A673 (cell line): ENCODE results near the gene CNOT3.

ENCODE experiments used
- CTCF ChIP-seq: fragments of 300-800, 200-600 bp; sonication (generic); conservative IDR thresholded peaks from 2 replicates; pipeline ENCODE4 v1.5.1; 2017; ENCODE audit warnings: low read depth, mild to moderate bottlenecking, antibody characterized with exemption, low read length, moderate library complexity, mixed read lengths
- EZH2 ChIP-seq: fragments of 200-600 bp; sonication (generic); IDR thresholded peaks from 2 replicates; pipeline ENCODE4 v1.6.1; 2017; ENCODE audit warnings: borderline replicate concordance, low read depth, mild to moderate bottlenecking, mixed read lengths, antibody characterized with exemption, low read length; ENCODE audit not compliant: poor library complexity, severe bottlenecking

GRCh38 chr19:54145541-54146158 lies 8.1 kb downstream of the CNOT3 start:
- TF ChIP-seq EZH2 (no peak), CTCF (no peak)
